NOMO-1 (cell line): ENCODE measurements around the gene DCHS2.

ENCODE experiments used
- DNase-seq, 2 experiments: peaks; one replicate each; lab custom pipeline; 2025; ENCODE audit not compliant: unreplicated experiment in 2 of 2; lab: John Stamatoyannopoulos, UW

The DCHS2 gene

GRCh38 chr4:154329268-154329868 is 162.2 kb downstream of the DCHS2 start:
- peak in 1 of 2 experiments; percentile 39 for DNase-seq

- no peak for DNase-seq
Measured at GRCh38 chr4:154328030-154328429, 163.6 kb downstream of the DCHS2 start.

- DNase-seq = no peak
Measured at GRCh38 chr4:154320521-154320920, 171.1 kb downstream of the DCHS2 start.

- no peak for DNase-seq
Measured at GRCh38 chr4:154319736-154320135, 171.9 kb downstream of the DCHS2 start.

- DNase-seq = no peak
Measured at GRCh38 chr4:154317201-154317999, 174.2 kb downstream of the DCHS2 start.

- no peak for DNase-seq
Measured at GRCh38 chr4:154315741-154316140, 175.9 kb downstream of the DCHS2 start.

- DNase-seq = peak in 1 of 2 experiments; percentile 10
Measured at GRCh38 chr4:154314248-154314647, 177.4 kb downstream of the DCHS2 start.

GRCh38 chr4:154313004-154313585 is 178.5 kb downstream of the DCHS2 start:
- DNase-seq = no peak

- DNase-seq = no peak
Measured at GRCh38 chr4:154312246-154312645, 179.4 kb downstream of the DCHS2 start.

- DNase-seq = no peak
Measured at GRCh38 chr4:154310578-154310977, 181.0 kb downstream of the DCHS2 start.

- no peak for DNase-seq
Measured at GRCh38 chr4:154308207-154308606, 183.4 kb downstream of the DCHS2 start.

GRCh38 chr4:154307451-154307850 is 184.1 kb downstream of the DCHS2 start:
- no peak for DNase-seq

GRCh38 chr4:154305616-154306015 is 186.0 kb downstream of the DCHS2 start:
- DNase-seq = no peak

GRCh38 chr4:154304679-154305078 is 186.9 kb downstream of the DCHS2 start:
- no peak for DNase-seq

GRCh38 chr4:154294652-154295350 is 196.8 kb downstream of the DCHS2 start:
- no peak for DNase-seq

GRCh38 chr4:154293427-154293826 is 198.2 kb downstream of the DCHS2 start:
- no peak for DNase-seq

GRCh38 chr4:154292589-154292988 is 199.0 kb downstream of the DCHS2 start:
- DNase-seq = no peak

- DNase-seq = no peak
Measured at GRCh38 chr4:154277172-154277571, 214.4 kb downstream of the DCHS2 start.

- no peak for DNase-seq
Measured at GRCh38 chr4:154276496-154276895, 215.1 kb downstream of the DCHS2 start.

GRCh38 chr4:154254999-154255398 is 236.6 kb downstream of the DCHS2 start:
- no peak for DNase-seq

- no peak for DNase-seq
Measured at GRCh38 chr4:154234576-154234975, 257.0 kb downstream of the DCHS2 start.
